Motor neuron (in vitro differentiated cells): ENCODE results near the gene NRCAM. TPM values are rescaled to one million over a fixed set of nuclear protein-coding genes. Genes with fewer than 3 reads are reported as not detected.

ENCODE experiments used
- ATAC-seq, 8 experiments: fragments of 200-7000 bp; cut with Tn5 transposase; replicated peaks in 6 of 8; 2 replicates each; pipeline ENCODE4 v1.8.0; 2021; ENCODE audit warnings: mild to moderate bottlenecking in 8 of 8, moderate library complexity in 8 of 8
- H3K27ac ChIP-seq, 2 donors: fragments of 250-450 bp; sonication (Bioruptor Pico); 2 replicates each; pipeline ENCODE4 v1.9.0; 2021; ENCODE audit warnings: antibody characterized with exemption in 2 of 2, mild to moderate bottlenecking in 2 of 2, moderate library complexity in 1 of 2
- H3K4me1 ChIP-seq, 2 donors: fragments of 250-450 bp; sonication (Bioruptor Pico); replicated peaks in 1 of 2; 2 replicates each; pipeline ENCODE4 v1.6.1; 2021; ENCODE audit warnings: antibody characterized with exemption in 2 of 2, mild to moderate bottlenecking in 2 of 2, moderate library complexity in 1 of 2
- H3K4me3 ChIP-seq, 5 donors: fragments of 250-450 bp; sonication (Bioruptor Pico); 2 replicates each; pipeline ENCODE4 v1.9.0; 2021; ENCODE audit warnings: antibody characterized with exemption in 5 of 5, mild to moderate bottlenecking in 5 of 5, moderate library complexity in 4 of 5
- WGBS, 10 experiments: fragments of 450-650 bp; shearing (Covaris generic); methylation state at CpG; one replicate each; pipeline ENCODE4 v1.0.0; 2022; 5-methylcytosine and 5-hydroxymethylcytosine counted together
- in situ Hi-C, 9 experiments: fragments of 400-800 bp; cut with MboI; loops; one replicate each; pipeline ENCODE4 v1.15.0; 2021; ENCODE audit warnings: low sequenced_read_pairs in 9 of 9, low pct_unique_long_range_greater_than_20kb in 2 of 9; ENCODE audit not compliant: unreplicated experiment in 9 of 9
- total RNA-seq, 8 experiments: library from RNA; unstranded; fragments of 300-600 nt; gene quantifications; 2 replicates each; pipeline versions ENCODE4 v1.2.3 to v1.2.4, GENCODE V29; 2022

Gene NRCAM
- total RNA-seq, 8 experiments from 2014 or later, result 2.8 to 81.9 (median 53.8) TPM

- H3K4me3 ChIP-seq, result no peak overlapping the region
- ATAC-seq, result no peak
- in situ Hi-C loops, result no loop called here
- 48 to 96% (median 72%) methylated on average over 4 to 7 of the region's 7 CpGs for WGBS, 10 experiments
- H3K27ac ChIP-seq, result no peak overlapping the region
- peaks cover 29 to 34% of the 10 kb centered on the region in 2 donors for H3K4me1 ChIP-seq
Measured at GRCh38 chr7:108418946-108419345, 37.3 kb downstream of the NRCAM start.

DNA sequence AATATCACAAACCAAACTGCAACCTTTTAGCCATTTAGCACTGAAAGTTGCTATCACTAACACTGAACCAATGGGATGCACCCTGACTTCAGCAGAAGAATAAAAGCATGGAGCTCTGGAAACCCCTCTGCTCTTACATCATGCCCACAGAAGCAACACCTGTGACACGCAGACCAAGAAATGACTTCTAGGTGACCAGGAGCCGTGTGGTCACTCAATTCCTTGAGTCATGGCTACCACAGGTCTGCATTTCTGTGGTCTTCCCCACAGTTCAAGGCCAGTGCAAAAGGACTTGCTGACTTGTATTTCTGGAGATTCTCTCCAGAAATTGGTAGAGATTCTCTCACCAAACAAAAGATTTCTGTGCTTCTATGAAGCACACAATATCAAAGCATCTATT, 38.3 kb downstream of the NRCAM start:
- in situ Hi-C loops, result no loop called here
- Histone ChIP-seq H3K27ac (no peak overlapping the region), H3K4me3 (no peak overlapping the region), H3K4me1 (peaks cover 29 to 34% of the 10 kb centered on the region in 2 donors)
- 0 to 100% (median 50%) methylated on average over 1 to 2 of the region's 2 CpGs; no CpG with 5 or more reads in 5 of the 10 experiments for WGBS, 10 experiments
- no peak for ATAC-seq

DNA sequence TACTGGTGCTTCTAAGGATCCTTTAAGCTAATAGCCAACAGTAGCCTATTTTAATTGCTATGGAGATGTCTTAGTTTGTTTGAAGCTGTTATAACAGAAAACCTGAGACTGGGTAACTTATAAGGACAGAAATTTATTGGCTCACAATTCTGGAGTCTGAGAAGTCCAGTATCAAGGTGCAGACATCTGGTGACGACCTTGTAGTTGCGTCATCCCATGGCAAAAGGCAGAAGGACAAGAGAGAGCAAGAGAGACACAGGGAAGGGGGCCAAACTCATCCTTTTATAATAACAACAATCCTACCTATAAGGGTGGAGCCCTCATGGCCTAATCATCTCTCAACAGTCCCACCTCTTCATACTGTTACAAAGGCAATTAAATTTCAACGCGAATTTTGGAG, 39.1 kb downstream of the NRCAM start:
- Histone ChIP-seq H3K4me1 (peaks cover 29 to 34% of the 10 kb centered on the region in 2 donors), H3K27ac (no peak overlapping the region), H3K4me3 (no peak overlapping the region)
- in situ Hi-C loops, result no loop called here
- no peak for ATAC-seq
- WGBS, 10 experiments, result 93 to 100% (median 100%) methylated on average over 1 to 4 of the region's 4 CpGs; no CpG with 5 or more reads in 3 of the 10 experiments

DNA sequence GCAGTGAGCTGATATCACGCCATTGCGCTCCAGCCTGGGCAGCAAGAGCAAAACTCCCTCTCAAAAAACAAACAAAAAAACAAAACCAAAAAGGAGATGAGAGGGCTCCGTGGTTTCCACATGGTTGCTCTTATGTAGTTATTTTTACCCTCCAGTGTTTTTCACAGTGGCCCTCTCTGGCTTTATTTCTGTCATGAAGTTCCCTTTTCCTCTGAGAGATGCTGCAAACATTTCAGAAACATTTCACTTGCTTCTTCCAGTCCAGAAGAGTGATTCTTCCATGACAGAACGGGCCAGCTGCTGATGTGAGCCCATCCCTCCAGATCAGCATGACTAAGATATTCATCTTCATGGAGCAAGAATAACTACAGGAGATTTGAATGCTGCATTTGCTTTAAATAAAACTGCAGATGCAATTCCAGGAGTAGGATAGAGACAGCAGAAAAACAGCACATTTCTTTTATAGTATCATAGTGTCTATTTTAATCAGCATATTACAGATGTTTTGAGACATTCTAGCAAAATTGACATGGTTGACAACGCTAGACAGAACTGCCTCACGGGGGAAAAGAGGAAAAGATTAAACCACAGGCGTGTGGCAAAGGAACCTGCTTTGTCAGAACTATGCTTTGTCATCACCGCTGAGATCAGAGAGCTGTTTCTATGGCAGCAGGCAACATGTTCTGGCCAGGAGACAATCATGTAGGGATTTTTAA, 40.3 kb downstream of the NRCAM start:
- WGBS, 10 experiments, result 0 to 43% (median 8%) methylated on average over 1 to 6 of the region's 8 CpGs; no CpG with 5 or more reads in 1 of the 10 experiments
- peak overlapping the region; percentile 49 to 63 for H3K27ac ChIP-seq
- peaks cover 29 to 34% of the 10 kb centered on the region in 2 donors for H3K4me1 ChIP-seq
- peak overlapping the region in 3 of 5 donors; percentile 1 to 25 (median 16) for H3K4me3 ChIP-seq
- in situ Hi-C loops, result no loop called here
- ATAC-seq, result peak; percentile 83 to 95 (median 93)

GRCh38 chr7:108415084-108415483, 41.2 kb downstream of the NRCAM start:
- 71 to 100% (median 89%) methylated on average over 1 to 2 of the region's 4 CpGs; no CpG with 5 or more reads in 6 of the 10 experiments for WGBS, 10 experiments
- H3K4me3 ChIP-seq, result no peak overlapping the region
- no peak overlapping the region for H3K27ac ChIP-seq

DNA sequence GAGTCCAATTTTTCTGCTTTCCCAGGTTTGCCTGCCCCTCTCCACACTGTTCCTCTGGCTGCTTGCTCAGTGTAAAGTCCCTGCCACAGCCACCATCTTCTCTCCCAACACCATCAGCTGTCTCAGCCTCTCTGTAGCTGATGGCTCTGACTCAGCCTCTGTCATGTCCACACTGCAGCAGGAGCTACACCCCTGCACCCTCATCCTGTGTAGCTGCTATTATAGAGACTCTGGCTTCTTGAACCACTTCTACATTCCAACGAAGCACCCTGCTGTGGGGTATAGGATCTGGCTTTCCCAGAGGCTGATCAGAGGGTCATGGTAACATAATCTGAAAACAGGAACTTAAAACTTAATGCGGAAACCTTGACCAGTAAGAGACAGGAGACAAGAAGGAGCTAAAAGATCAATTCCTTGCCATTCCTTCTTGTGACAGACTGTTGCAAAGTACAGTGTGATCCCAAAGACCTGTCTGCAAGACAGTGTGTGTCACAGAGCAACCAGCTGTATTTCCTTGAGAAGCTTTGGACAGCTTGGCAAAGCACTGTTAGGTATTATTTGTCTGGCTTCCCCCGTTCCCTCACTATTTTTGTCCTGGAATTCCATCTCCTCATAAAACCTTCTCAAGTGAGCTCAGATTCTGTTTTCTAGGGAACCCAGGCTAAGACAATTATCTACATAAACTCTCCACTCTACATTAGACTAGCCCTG, 42.3 kb downstream of the NRCAM start:
- no peak overlapping the region for H3K4me3 ChIP-seq
- ATAC-seq, result peak in 5 of 8 experiments; percentile 17 to 63 (median 43)
- WGBS, 10 experiments, result 38 to 100% (median 75%) methylated on average over 1 to 3 of the region's 3 CpGs
- H3K4me1 ChIP-seq, result peaks cover 29 to 32% of the 10 kb centered on the region in 2 donors
- in situ Hi-C loops, result no loop called here
- no peak overlapping the region for H3K27ac ChIP-seq

More at GRCh38 chr7:108415084-108415483, 41.2 kb downstream of the NRCAM start:
- in situ Hi-C loops, result no loop called here
- H3K4me1 ChIP-seq, result peaks cover 29 to 34% of the 10 kb centered on the region in 2 donors
- ATAC-seq, result no peak

GRCh38 chr7:108413337-108413736, 42.9 kb downstream of the NRCAM start:
- Histone ChIP-seq H3K4me1 (peaks cover 26 to 27% of the 10 kb centered on the region in 2 donors), H3K4me3 (no peak overlapping the region), H3K27ac (no peak overlapping the region)
- no peak for ATAC-seq
- in situ Hi-C loops, result no loop called here

DNA sequence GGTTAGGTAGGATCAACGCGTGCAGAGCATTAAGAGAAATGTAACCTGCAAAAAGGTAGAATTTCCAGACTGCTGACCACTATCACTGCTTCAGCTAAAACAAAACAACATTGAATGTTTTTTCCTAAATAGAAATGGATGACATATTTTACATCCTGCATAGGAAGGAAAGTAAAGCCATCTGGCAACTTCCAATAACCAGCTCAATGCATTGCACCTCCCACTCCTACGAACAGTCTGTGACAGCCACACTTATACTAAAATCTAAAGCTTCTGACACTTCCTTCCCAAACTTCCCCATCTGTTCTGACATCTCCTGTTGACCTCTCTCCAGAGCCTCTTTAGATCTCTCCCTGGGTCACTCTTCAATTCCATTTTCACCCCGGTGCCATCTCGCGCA, 47.1 kb downstream of the NRCAM start:
- Histone ChIP-seq H3K4me3 (no peak overlapping the region), H3K4me1 (no peaks in the 10 kb centered on the region), H3K27ac (no peak overlapping the region)
- 87 to 100% (median 95%) methylated on average over 2 to 5 of the region's 6 CpGs; no CpG with 5 or more reads in 1 of the 10 experiments for WGBS, 10 experiments
- in situ Hi-C loops, result no loop called here
- no peak for ATAC-seq

GRCh38 chr7:108408296-108408991, 47.8 kb downstream of the NRCAM start:
- Histone ChIP-seq H3K27ac (no peak overlapping the region), H3K4me3 (no peak overlapping the region), H3K4me1 (no peaks in the 10 kb centered on the region)
- WGBS, 10 experiments, result 33 to 100% (median 83%) methylated on average over 1 to 7 of the region's 7 CpGs; no CpG with 5 or more reads in 1 of the 10 experiments
- ATAC-seq, result no peak
- in situ Hi-C loops, result no loop called here

- Histone ChIP-seq H3K27ac (no peak overlapping the region), H3K4me3 (no peak overlapping the region), H3K4me1 (no peaks in the 10 kb centered on the region)
- ATAC-seq, result no peak
- 43 to 100% (median 93%) methylated on average over 1 to 2 of the region's 2 CpGs; no CpG with 5 or more reads in 1 of the 10 experiments for WGBS, 10 experiments
- in situ Hi-C loops, result no loop called here
Measured at GRCh38 chr7:108407676-108408075, 48.6 kb downstream of the NRCAM start.

GRCh38 chr7:108406222-108406890, 49.9 kb downstream of the NRCAM start:
- no peaks in the 10 kb centered on the region for H3K4me1 ChIP-seq
- WGBS, 10 experiments, result 71 to 100% (median 88%) methylated on average over 1 of the region's 1 CpG; no CpG with 5 or more reads in 1 of the 10 experiments
- H3K4me3 ChIP-seq, result no peak overlapping the region
- in situ Hi-C loops, result no loop called here
- no peak overlapping the region for H3K27ac ChIP-seq
- ATAC-seq, result peak in 3 of 8 experiments; percentile 81 to 87 (median 86)

GRCh38 chr7:108404509-108405420, 51.5 kb downstream of the NRCAM start:
- H3K27ac ChIP-seq, result no peak overlapping the region
- WGBS, 10 experiments, result 36 to 98% (median 87%) methylated on average over 3 to 10 of the region's 11 CpGs
- ATAC-seq, result peak in 1 of 8 experiments; percentile 5
- no peaks in the 10 kb centered on the region for H3K4me1 ChIP-seq
- in situ Hi-C loops, result no loop called here
- H3K4me3 ChIP-seq, result no peak overlapping the region
